HG02884 (cell line): ENCODE measurements around the gene PDYN.
"Not testable (repeated sequence)": the region's sequence is repeated elsewhere in the genome, so short reads cannot be mapped to it uniquely, and the experiment has no call there.

Experiments
- ATAC-seq: cut with Tn5 transposase; IDR thresholded peaks from one replicate; pipeline ENCODE4 v1.9.1; 2021; ENCODE audit warnings: mild to moderate bottlenecking, moderate library complexity; ENCODE audit not compliant: unreplicated experiment

PDYN gene

GRCh38 chr20:1993986-1994385 lies at the start of gene PDYN:
Gene PDYN (minus strand): TSS chr20:1994058. CDS start chr20:1983084, 10,974 bp downstream.
- ATAC-seq: no peak

DNA sequence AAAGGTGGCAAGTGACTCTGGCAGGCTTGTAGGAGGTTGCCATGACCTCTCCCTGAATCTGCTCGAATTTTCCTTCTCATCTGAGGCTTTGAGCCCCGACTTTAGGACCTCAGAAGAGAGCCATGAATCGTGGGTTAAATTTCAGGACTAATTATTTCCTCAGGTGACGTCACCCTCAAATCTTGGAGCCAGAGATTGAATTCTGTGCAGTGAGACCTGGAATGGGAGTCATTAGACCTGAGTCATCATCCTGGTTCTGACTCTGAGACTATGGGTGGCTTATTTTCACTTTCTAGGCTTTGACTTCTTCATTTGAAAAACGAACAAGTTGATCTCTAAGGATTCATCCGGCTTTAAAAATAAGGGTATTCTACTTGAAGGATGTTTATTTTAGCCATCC lies 48.5 kb upstream of the PDYN start:
- no peak for ATAC-seq

DNA sequence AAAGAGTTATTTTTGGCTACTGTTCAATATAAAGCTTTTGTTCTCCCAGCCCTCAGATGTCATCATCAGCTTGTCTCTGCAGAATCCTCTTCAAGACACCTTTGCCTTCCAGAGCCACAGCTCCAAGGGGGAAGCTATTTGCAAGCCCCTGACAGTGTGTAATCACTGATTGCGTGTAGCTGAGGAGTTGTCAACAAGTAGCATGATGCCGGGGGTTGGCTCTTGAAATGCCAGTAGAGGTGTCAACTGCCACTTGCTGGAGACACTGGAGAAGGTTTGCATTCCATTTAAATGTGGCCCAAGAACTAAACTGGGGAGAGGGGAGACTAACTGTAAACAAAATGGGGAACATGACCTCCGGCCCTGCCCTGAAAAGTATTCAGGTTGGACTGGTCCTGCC lies 44.3 kb upstream of the PDYN start:
- no peak for ATAC-seq

DNA sequence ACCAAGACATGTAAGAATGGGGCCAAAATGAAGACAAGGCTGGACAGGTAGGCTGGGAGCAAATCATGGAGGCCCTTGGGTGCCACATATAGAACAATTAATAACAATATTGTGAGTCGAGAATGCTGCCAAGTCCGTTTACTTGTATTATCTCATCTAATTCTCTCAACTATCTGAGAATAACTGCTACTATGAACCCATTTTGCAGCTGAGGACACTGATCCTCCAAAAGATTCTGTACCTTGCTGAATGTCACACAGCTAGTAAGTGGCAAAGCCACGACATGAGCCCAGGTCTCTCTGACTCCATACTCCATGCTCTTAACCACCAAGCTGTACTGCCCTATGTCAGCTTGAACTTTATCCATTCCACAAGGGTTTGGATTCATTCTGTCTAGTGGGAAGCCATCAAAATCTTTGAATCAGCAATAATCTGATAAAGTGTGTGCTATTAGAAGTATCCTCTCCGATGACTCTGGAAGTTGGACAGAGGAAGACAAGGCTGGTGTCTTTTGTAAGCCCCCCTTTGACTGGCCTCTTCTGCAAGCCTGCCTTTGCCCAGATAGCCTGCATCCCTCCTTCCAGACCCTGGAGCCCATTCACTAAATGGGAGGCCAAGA lies 43.5 kb upstream of the PDYN start:
- no peak for ATAC-seq

DNA sequence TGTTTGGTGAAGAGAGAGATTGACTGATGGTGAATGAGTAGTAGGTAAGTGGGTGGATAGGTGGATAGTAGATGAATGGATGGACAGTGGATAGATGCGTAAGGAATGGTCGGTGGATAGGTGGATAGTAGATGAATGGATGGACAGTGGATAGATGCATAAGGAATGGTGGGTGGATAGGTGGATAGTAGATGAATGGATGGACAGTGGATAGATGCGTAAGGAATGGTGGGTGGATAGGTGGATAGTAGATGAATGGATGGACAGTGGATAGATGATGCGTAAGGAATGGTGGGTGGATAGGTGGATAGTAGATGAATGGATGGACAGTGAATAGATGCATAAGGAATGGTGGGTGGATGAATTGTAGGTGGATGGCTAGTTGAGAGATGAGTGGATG lies 42.5 kb upstream of the PDYN start:
- not testable (repeated sequence) for ATAC-seq

DNA sequence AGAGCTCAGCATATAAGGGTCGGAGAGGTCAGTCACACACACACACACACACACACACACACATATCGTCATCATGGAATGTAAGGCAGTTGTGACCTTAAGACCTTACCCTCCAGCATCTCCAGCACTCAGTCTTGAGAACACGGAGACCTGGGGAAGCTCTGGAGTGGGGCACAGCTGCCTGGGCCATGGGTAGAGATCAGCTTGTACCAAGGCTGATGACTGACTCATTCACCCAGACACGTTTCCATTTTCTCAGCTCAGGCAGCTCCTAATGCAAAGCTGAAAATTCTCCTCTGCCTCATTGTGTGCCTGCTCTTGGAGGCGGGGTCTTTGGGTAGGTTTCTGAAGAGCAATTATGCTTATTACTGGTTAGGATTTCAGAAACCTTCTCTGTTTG lies 38.3 kb upstream of the PDYN start:
- no peak for ATAC-seq

- ATAC-seq: no peak
Observed at GRCh38 chr20:2026514-2026913, 32.7 kb upstream of the PDYN start.

GRCh38 chr20:2026004-2026403 lies 32.1 kb upstream of the PDYN start:
- ATAC-seq: no peak

DNA sequence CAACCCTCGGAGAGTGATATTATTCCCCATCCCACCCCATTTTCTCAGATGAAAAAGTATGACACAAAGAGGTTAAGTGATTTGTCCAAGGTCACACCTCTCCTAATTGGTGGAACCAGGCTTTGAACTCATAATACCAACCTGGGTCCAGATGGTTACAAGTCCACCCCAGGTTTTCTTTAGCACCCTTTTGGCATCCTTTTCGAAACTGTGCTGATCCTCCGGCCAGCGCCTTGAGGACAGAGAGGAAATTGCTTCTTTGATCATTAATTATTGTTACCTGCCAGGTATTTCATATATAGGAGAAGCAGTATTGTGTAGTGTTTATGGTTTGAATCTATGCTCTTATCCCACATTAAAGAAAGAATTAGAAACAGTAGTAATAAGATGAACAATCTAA lies 29.3 kb upstream of the PDYN start:
- ATAC-seq: no peak

GRCh38 chr20:2022163-2022562 lies 28.3 kb upstream of the PDYN start:
- ATAC-seq: no peak

GRCh38 chr20:2010533-2010932 lies 16.7 kb upstream of the PDYN start:
- ATAC-seq: no peak

- ATAC-seq: no peak
Observed at GRCh38 chr20:2006452-2007361, 12.8 kb upstream of the PDYN start.

GRCh38 chr20:2005831-2006426 lies 12.1 kb upstream of the PDYN start:
- no peak for ATAC-seq

GRCh38 chr20:2005359-2005758 lies 11.5 kb upstream of the PDYN start:
- ATAC-seq: no peak

DNA sequence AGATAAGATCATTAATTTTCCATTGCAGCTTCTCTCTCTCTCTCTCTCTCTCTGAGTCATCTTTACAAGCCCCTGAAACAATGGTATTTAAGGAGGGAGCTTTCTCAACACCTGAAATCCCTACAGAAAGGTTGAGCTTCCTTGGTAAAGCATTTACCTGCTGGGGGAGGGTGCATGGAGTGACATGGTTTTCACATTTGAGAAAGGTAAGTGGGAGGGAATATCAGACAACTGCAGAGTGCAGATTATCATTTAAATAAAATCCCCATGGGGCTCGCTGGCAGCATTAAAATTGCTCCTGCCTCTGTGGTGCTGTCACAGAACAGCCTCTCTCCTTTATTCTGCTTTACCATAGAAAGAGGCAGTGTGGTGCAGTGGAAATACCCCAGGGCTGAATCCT lies 10.3 kb upstream of the PDYN start:
- no peak for ATAC-seq

- ATAC-seq: no peak
Observed at GRCh38 chr20:2002365-2002764, 8.5 kb upstream of the PDYN start.

DNA sequence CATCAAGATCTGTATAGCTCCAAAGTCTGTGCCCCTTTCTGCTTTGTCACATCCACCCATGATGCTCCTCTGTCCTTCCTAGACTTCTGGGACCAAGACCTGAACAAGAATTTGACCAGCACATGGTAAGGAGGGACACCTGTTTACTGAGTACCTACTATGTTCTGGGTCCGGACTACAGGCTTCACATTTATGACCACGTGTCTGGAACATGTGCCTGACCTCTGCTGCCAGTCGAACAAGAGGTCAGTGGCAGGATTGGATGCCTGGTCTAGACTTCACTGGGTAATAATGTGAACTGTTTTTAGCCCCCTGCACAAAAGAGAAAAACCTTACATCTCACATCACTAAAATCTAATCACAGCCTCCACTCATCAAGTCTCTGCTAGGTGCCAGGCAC lies 7.3 kb upstream of the PDYN start:
- no peak for ATAC-seq

DNA sequence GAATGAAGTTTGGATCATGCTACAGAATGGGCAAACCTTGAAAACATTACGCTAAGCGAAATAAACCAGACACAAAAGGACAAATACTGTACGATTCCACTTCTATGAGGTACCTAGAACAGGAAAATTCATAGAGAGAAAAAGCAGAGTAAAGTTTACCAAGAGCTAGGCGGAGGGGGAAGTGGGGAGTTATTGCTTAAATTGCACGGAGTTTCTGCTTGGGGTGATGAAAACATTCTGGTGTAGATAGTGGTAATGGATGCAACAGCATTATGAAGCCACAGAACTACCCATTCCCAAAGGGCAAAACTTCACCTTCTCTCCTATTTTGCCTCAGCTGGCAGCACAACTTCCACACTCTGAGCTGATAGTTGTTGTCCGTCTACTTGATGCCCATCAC lies 6.4 kb upstream of the PDYN start:
- ATAC-seq: no peak

DNA sequence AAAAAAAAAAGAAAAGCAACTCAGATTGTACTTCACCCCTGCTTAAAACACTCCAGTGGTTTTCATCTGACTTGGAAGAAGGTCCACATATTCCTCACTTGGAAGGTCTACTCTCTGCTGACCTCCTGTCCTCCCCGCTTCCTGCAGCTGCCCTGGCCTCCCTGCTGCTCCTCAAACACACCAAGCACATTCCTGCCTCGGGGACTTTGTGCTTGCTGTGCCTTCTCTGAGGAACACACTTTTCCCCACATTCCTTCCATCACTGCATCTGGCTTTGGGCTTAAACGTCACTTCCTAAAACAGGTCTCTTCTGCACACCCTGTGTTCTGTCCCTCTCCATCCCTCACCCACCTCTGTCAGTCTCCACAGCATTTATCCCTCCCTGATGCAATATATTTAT lies 4.9 kb upstream of the PDYN start:
- no peak for ATAC-seq

GRCh38 chr20:1998193-1998520 lies 4.3 kb upstream of the PDYN start:
- ATAC-seq: no peak

DNA sequence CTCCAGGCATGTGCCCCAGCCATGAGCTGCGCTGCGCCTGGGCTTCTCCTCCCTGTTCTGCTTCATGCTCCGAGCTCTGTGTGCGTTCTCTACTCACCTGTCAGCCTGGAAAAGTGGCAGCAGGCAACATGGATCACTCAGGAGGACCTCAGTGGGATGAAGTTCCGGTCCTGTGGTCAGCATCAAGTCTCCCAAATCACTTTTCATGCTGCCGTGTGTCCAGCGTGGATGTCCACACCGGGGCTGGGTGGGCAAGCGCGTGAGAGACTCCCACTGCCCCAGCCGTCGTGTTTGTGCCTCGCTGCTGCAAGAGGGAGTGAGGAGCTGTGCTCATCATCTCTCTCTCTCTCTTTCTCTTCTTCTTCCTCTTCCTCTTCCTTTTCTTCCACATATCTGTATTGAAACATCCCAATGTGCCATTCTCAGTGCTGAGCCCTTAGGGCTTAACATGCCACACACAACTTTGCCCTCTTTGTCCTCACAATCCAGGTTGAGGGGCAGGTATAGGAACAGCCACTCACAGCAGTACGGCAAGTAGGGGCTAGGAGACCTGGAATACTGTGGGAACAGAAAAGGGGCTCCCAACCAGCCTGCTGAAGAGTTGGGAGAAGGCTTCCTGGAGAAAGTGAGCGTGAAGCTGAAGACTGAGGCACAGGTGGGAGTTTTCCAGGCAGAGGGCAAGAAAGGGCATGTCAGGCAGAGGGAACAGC lies 3.8 kb upstream of the PDYN start:
- no peak for ATAC-seq
